ENCODE measurements around the gene ZNF518B.

The ZNF518B gene

DNA sequence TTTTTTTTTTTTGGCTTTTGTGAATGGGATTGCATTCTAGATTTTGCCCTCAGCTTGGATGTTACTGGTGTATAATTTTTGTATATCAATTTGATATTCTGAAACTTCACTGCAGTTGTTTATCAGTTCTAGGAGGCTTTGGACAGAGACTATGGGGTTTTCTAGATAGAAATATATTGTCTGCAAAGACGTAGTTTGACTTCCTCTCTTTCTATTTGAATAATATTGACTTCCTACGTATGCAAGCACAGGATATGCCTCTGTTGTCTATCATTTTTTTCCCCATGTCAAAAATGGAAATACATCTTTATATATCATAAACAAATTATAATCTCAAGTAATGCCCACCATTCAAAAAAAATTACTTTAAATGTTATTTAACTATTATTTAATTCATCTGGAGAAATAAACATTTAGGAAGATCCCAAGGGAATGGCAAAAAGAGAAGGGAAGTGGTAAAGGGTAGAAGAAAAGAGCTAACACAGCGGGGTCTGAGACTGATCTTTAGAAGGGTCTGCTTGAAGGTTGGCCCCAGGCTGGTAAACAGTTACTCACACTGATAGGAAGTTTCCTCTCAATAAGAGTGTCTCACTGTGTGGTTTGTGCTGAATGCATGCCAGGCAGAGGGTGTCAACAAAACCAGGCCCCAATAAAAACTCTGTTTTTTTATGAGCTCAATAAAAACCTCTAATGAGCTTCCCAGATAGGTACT is 35.7 kb downstream of the ZNF518B start:
- DNase-seq: no peak
- no peak overlapping the region for H3K9ac ChIP-seq (ENCODE audit: low read length)
- no peaks in the 10 kb centered on the region for H3K79me2 ChIP-seq (ENCODE audit: low read length)
- no peaks in the 10 kb centered on the region for H3K27me3 ChIP-seq (replicated peaks; ENCODE audit: insufficient read depth, low read length)
- TF ChIP-seq, protein P1, sequence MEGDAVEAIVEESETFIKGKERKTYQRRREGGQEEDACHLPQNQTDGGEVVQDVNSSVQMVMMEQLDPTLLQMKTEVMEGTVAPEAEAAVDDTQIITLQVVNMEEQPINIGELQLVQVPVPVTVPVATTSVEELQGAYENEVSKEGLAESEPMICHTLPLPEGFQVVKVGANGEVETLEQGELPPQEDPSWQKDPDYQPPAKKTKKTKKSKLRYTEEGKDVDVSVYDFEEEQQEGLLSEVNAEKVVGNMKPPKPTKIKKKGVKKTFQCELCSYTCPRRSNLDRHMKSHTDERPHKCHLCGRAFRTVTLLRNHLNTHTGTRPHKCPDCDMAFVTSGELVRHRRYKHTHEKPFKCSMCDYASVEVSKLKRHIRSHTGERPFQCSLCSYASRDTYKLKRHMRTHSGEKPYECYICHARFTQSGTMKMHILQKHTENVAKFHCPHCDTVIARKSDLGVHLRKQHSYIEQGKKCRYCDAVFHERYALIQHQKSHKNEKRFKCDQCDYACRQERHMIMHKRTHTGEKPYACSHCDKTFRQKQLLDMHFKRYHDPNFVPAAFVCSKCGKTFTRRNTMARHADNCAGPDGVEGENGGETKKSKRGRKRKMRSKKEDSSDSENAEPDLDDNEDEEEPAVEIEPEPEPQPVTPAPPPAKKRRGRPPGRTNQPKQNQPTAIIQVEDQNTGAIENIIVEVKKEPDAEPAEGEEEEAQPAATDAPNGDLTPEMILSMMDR (IDR thresholded peaks at IDR 0.05; ENCODE audit: low read length): no peak
- no peak for TF ChIP-seq EZH2phosphoT487 (IDR thresholded peaks at IDR 0.05; ENCODE audit: low read length)
- TF ChIP-seq EZH2 (optimal IDR thresholded peaks at IDR 0.05; ENCODE audit: low read depth, low read length): no peak
- no peaks in the 10 kb centered on the region for H3K9me3 ChIP-seq (replicated peaks; ENCODE audit: insufficient read depth, low read length)
- H2AFZ ChIP-seq (ENCODE audit: low read length): no peak overlapping the region
- no peak overlapping the region for H3K4me2 ChIP-seq (ENCODE audit: low read depth, low read length)
- no peaks in the 10 kb centered on the region for H3K36me3 ChIP-seq (replicated peaks; ENCODE audit: insufficient read depth, low read length)
- no peaks in the 10 kb centered on the region for H4K20me1 ChIP-seq (ENCODE audit: insufficient read depth, low read length)
- H3K27ac ChIP-seq (ENCODE audit: low read length): no peak overlapping the region
- no peak overlapping the region for H3K4me3 ChIP-seq (ENCODE audit: low read length)
- H3K9me2 ChIP-seq (replicated peaks; ENCODE audit: insufficient read depth, low read length): no peaks in the 10 kb centered on the region
- H3F3A ChIP-seq (ENCODE audit: insufficient read depth, low read length): no peaks in the 10 kb centered on the region
- H3K4me1 ChIP-seq (ENCODE audit: low read length): no peaks in the 10 kb centered on the region

DNA sequence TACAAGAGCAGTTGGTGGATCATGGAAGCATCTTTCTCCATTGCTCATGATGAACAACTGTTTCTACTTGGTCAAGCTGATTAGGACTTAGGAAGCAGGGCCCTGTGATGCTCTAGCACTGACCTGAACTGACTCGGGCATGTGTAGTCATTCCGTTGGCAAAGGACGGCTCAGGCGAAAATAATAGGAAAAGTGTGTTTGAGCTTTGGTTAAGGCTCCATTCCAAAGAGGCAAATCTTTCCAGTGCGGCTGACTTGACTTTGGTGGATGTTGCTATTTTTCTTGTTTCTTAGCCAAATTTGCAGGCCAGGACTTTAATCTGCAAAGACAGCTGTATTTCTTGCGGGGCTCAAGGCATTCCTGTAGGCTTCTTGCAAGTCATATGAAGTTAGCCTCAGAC is 39.5 kb downstream of the ZNF518B start:
- Histone ChIP-seq H3K36me3 (replicated peaks; ENCODE audit: insufficient read depth, low read length) (no peaks in the 10 kb centered on the region), H3K27ac (ENCODE audit: low read length) (no peak overlapping the region), H3K9ac (ENCODE audit: low read length) (no peak overlapping the region), H2AFZ (ENCODE audit: low read length) (no peak overlapping the region), H3K4me2 (ENCODE audit: low read depth, low read length) (no peak overlapping the region), H3K4me3 (ENCODE audit: low read length) (no peak overlapping the region), H3K27me3 (replicated peaks; ENCODE audit: insufficient read depth, low read length) (no peaks in the 10 kb centered on the region), H3F3A (ENCODE audit: insufficient read depth, low read length) (no peaks in the 10 kb centered on the region), H3K79me2 (ENCODE audit: low read length) (no peaks in the 10 kb centered on the region), H4K20me1 (ENCODE audit: insufficient read depth, low read length) (no peaks in the 10 kb centered on the region), H3K9me2 (replicated peaks; ENCODE audit: insufficient read depth, low read length) (no peaks in the 10 kb centered on the region), H3K4me1 (ENCODE audit: low read length) (no peaks in the 10 kb centered on the region), H3K9me3 (replicated peaks; ENCODE audit: insufficient read depth, low read length) (no peaks in the 10 kb centered on the region)
- no peak for TF ChIP-seq EZH2phosphoT487 (IDR thresholded peaks at IDR 0.05; ENCODE audit: low read length)
- no peak for TF ChIP-seq EZH2 (optimal IDR thresholded peaks at IDR 0.05; ENCODE audit: low read depth, low read length)
- TF ChIP-seq, protein P1 (IDR thresholded peaks at IDR 0.05; ENCODE audit: low read length): no peak
- DNase-seq: no peak

DNA sequence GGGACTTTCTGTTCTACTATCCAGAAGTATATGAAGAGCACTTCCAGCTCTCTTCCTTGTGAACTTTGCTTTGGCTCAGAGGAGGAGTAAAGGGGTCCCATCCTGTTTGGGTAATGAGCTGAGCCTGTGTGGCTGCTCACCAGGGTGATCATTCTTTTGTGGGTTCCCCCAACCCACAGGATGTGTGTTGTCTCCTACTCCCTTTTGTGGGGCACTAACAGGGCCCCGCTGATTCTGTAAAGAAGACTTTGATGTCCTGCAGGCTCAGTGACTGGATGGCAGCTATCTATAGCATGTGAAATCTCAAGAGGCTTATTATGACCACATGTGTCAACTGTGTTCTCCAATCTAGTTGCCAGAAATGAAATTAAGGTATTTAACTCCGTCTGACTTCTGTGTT is 40.8 kb downstream of the ZNF518B start:
- Histone ChIP-seq H3K9me3 (replicated peaks; ENCODE audit: insufficient read depth, low read length) (no peaks in the 10 kb centered on the region), H4K20me1 (ENCODE audit: insufficient read depth, low read length) (no peaks in the 10 kb centered on the region), H3K27ac (ENCODE audit: low read length) (no peak overlapping the region), H2AFZ (ENCODE audit: low read length) (no peak overlapping the region), H3K9ac (ENCODE audit: low read length) (no peak overlapping the region), H3K4me2 (ENCODE audit: low read depth, low read length) (no peak overlapping the region), H3K36me3 (replicated peaks; ENCODE audit: insufficient read depth, low read length) (no peaks in the 10 kb centered on the region), H3F3A (ENCODE audit: insufficient read depth, low read length) (no peaks in the 10 kb centered on the region), H3K27me3 (replicated peaks; ENCODE audit: insufficient read depth, low read length) (no peaks in the 10 kb centered on the region), H3K9me2 (replicated peaks; ENCODE audit: insufficient read depth, low read length) (no peaks in the 10 kb centered on the region), H3K4me1 (ENCODE audit: low read length) (no peaks in the 10 kb centered on the region), H3K79me2 (ENCODE audit: low read length) (no peaks in the 10 kb centered on the region), H3K4me3 (ENCODE audit: low read length) (no peak overlapping the region)
- TF ChIP-seq, protein P1 (IDR thresholded peaks at IDR 0.05; ENCODE audit: low read length): no peak
- TF ChIP-seq EZH2 (optimal IDR thresholded peaks at IDR 0.05; ENCODE audit: low read depth, low read length) (no peak), EZH2phosphoT487 (IDR thresholded peaks at IDR 0.05; ENCODE audit: low read length) (no peak)
- no peak for DNase-seq
